Neural cell (in vitro differentiated cells): ENCODE results near the gene KRTAP4-5. TPM values are rescaled to one million over a fixed set of nuclear protein-coding genes. Genes with fewer than 3 reads are reported as not detected.

Experiments used
- H2AFZ ChIP-seq: fragments of 200-600, 300-800 bp; sonication (generic), shearing (Covaris generic); 2 replicates; pipeline ENCODE4 v1.6.0; 2014; ENCODE audit warnings: low read depth, mild to moderate bottlenecking, antibody characterized with exemption, low read length, moderate library complexity
- H3F3A ChIP-seq: fragments of 200-600 bp; shearing (Covaris generic); 2 replicates; pipeline ENCODE4 v1.6.1; 2016; ENCODE audit warnings: mild to moderate bottlenecking, moderate library complexity, mixed read lengths, antibody characterized with exemption, low read length; ENCODE audit not compliant: insufficient read depth, poor library complexity, severe bottlenecking
- H3K27ac ChIP-seq: fragments of 200-600, 300-800 bp; sonication (generic), shearing (Covaris generic); 2 replicates; pipeline ENCODE4 v1.5.1; 2014; ENCODE audit warnings: mild to moderate bottlenecking, low read length, moderate library complexity
- H3K27me3 ChIP-seq: fragments of 300-800, 200-600 bp; sonication (generic), shearing (Covaris generic); 2 replicates; pipeline ENCODE4 v1.6.0; 2014; ENCODE audit warnings: mild to moderate bottlenecking, low read depth, low read length, moderate library complexity; ENCODE audit not compliant: insufficient read depth
- H3K36me3 ChIP-seq: fragments of 300-800, 200-600 bp; sonication (generic), shearing (Covaris generic); 2 replicates; pipeline ENCODE4 v1.5.1; 2014; ENCODE audit warnings: mild to moderate bottlenecking, antibody characterized with exemption, low read length, moderate library complexity; ENCODE audit not compliant: insufficient read depth
- H3K4me2 ChIP-seq: fragments of 300-800, 200-600 bp; sonication (generic), shearing (Covaris generic); 2 replicates; pipeline ENCODE4 v1.6.0; 2014; ENCODE audit warnings: mild to moderate bottlenecking, low read length
- H3K4me3 ChIP-seq: fragments of 300-800, 200-600 bp; sonication (generic), shearing (Covaris generic); 2 replicates; pipeline ENCODE4 v1.5.1; 2014; ENCODE audit warnings: mild to moderate bottlenecking, low read length, moderate library complexity
- H3K79me2 ChIP-seq: fragments of 200-600 bp; shearing (Covaris generic); replicated peaks from 2 replicates; pipeline ENCODE4 v1.6.0; 2014; ENCODE audit warnings: mild to moderate bottlenecking, low read length, moderate library complexity; ENCODE audit not compliant: insufficient read depth
- H3K9ac ChIP-seq: fragments of 300-800, 200-600 bp; sonication (generic), shearing (Covaris generic); 2 replicates; pipeline ENCODE4 v1.6.1; 2016; ENCODE audit warnings: mild to moderate bottlenecking, low read length, mixed read lengths
- H3K9me2 ChIP-seq: fragments of 200-600 bp; shearing (Covaris generic); 2 replicates; pipeline ENCODE4 v1.6.1; 2016; ENCODE audit warnings: mild to moderate bottlenecking, low read length, mixed read lengths; ENCODE audit not compliant: insufficient read depth
- H3K9me3 ChIP-seq: fragments of 200-600, 300-800 bp; sonication (generic), shearing (Covaris generic); 2 replicates; pipeline ENCODE4 v1.6.1; 2016; ENCODE audit warnings: mild to moderate bottlenecking, mixed run types, low read length, moderate library complexity, mixed read lengths
- H4K20me1 ChIP-seq: fragments of 200-600 bp; shearing (Covaris generic); 2 replicates; pipeline ENCODE4 v1.6.1; 2016; ENCODE audit warnings: mild to moderate bottlenecking, mixed run types; ENCODE audit not compliant: insufficient read depth
- EP300 ChIP-seq: fragments of 450-650 bp; conservative IDR thresholded peaks from 2 replicates; pipeline ENCODE4 v1.6.1; 2014; ENCODE audit warnings: antibody characterized with exemption, mild to moderate bottlenecking, moderate library complexity; ENCODE audit not compliant: poor library complexity, severe bottlenecking
- EZH2 ChIP-seq: fragments of 200-600, 300-800 bp; shearing (Covaris generic), sonication (generic); IDR thresholded peaks from 2 replicates; pipeline ENCODE4 v1.6.1; 2014; ENCODE audit warnings: antibody characterized with exemption, low read length, borderline replicate concordance, mild to moderate bottlenecking; ENCODE audit not compliant: insufficient read depth, poor library complexity, severe bottlenecking
- MXI1 ChIP-seq: fragments of 450-650 bp; conservative IDR thresholded peaks from 2 replicates; pipeline ENCODE4 v1.6.1; 2014; ENCODE audit warnings: antibody characterized with exemption, mild to moderate bottlenecking; ENCODE audit not compliant: poor library complexity, severe bottlenecking
- POLR2AphosphoS5 ChIP-seq: IDR thresholded peaks from 2 replicates; pipeline ENCODE4 v1.6.1; 2012
- RAD21 ChIP-seq: fragments of 450-650 bp; conservative IDR thresholded peaks from 2 replicates; pipeline ENCODE4 v1.6.1; 2014; ENCODE audit warnings: antibody characterized with exemption, mild to moderate bottlenecking, moderate library complexity
- SMC3 ChIP-seq: fragments of 450-650 bp; conservative IDR thresholded peaks from 2 replicates; pipeline ENCODE4 v1.6.1; 2014; ENCODE audit warnings: antibody characterized with exemption, mild to moderate bottlenecking, moderate library complexity; ENCODE audit not compliant: poor library complexity
- TAF1 ChIP-seq: IDR thresholded peaks from 2 replicates; pipeline ENCODE4 v1.6.1; 2012; ENCODE audit warnings: low read depth
- polyA plus RNA-seq: library from polyadenylated mRNA; depleted of rRNA; stranded (reverse); fragments of >200 nt; gene quantifications from 2 replicates; pipeline ENCODE4 v1.2.3, GENCODE V29; 2014
- TF ChIP-seq, protein P1 (sequence below): fragments of 450-650 bp; IDR thresholded peaks from 2 replicates; pipeline ENCODE4 v1.5.1; 2014; ENCODE audit warnings: antibody characterized with exemption, mild to moderate bottlenecking, moderate library complexity; ENCODE audit not compliant: poor library complexity, severe bottlenecking
- TF ChIP-seq, protein P2 (sequence below): IDR thresholded peaks from 2 replicates; pipeline ENCODE4 v1.6.1; 2012; ENCODE audit warnings: borderline replicate concordance

Gene KRTAP4-5
- polyA plus RNA-seq, 1 donor from 2014 or later = not detected

DNA sequence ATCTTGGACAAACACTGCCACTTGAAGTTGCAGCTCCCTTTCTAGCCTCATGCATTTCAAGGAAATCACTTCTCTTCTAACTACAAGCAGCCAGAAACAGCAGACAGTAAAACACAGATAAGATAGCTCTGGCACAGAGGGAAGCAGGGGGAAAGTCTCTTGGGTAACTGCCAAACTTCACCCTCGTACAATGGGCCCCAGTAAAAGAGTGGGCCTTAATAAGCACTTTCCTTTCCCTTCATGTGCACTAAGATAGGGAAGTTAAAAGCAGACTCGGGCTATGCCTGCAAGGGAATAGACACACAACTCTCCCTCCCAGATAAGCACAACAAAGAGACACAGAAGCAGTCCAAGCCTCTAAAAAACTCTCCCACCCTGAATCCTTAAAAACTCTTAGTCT is 4.2 kb upstream of the KRTAP4-5 start:
- TF ChIP-seq RAD21 = no peak
- no peak for TF ChIP-seq SMC3
- TF ChIP-seq, protein P1, sequence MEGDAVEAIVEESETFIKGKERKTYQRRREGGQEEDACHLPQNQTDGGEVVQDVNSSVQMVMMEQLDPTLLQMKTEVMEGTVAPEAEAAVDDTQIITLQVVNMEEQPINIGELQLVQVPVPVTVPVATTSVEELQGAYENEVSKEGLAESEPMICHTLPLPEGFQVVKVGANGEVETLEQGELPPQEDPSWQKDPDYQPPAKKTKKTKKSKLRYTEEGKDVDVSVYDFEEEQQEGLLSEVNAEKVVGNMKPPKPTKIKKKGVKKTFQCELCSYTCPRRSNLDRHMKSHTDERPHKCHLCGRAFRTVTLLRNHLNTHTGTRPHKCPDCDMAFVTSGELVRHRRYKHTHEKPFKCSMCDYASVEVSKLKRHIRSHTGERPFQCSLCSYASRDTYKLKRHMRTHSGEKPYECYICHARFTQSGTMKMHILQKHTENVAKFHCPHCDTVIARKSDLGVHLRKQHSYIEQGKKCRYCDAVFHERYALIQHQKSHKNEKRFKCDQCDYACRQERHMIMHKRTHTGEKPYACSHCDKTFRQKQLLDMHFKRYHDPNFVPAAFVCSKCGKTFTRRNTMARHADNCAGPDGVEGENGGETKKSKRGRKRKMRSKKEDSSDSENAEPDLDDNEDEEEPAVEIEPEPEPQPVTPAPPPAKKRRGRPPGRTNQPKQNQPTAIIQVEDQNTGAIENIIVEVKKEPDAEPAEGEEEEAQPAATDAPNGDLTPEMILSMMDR = no peak
- TF ChIP-seq TAF1 = no peak
- TF ChIP-seq MXI1 = no peak
- no peak for TF ChIP-seq EZH2
- no peak for TF ChIP-seq EP300
- Histone ChIP-seq H2AFZ (no peak overlapping the region), H3F3A (no peaks in the 10 kb centered on the region), H3K27ac (no peak overlapping the region), H3K4me3 (no peak overlapping the region), H3K9ac (no peak overlapping the region), H3K4me2 (no peak overlapping the region), H3K79me2 (no peaks in the 10 kb centered on the region), H4K20me1 (no peaks in the 10 kb centered on the region), H3K27me3 (no peaks in the 10 kb centered on the region), H3K36me3 (no peaks in the 10 kb centered on the region), H3K9me3 (no peaks in the 10 kb centered on the region), H3K9me2 (no peaks in the 10 kb centered on the region)

DNA sequence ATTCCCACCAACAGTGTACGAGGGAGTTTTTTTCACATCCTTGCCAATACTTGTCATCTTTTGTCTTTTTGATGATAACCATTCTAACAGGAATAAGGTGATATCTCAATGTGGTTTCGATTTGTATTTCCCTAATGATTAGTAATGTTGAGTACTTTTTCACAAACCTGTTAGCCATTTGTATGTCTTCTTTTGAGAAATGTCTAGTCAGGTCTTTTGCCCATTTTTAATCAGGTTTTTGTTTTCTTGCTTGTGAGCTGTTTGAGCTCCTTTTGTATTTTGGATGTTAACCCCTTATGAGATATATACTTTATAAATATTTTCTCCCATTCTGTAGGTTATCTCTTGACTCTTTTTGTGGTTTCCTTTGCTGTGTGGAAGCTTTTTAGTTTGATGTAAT is 1.9 kb upstream of the KRTAP4-5 start:
- Histone ChIP-seq H3K9me3 (no peaks in the 10 kb centered on the region), H3K9me2 (no peaks in the 10 kb centered on the region), H3K79me2 (no peaks in the 10 kb centered on the region), H3K27ac (no peak overlapping the region), H3K36me3 (no peaks in the 10 kb centered on the region), H3K4me2 (no peak overlapping the region), H3F3A (no peaks in the 10 kb centered on the region), H3K27me3 (no peaks in the 10 kb centered on the region), H4K20me1 (no peaks in the 10 kb centered on the region), H3K4me3 (no peak overlapping the region), H2AFZ (no peak overlapping the region), H3K9ac (no peak overlapping the region)
- TF ChIP-seq TAF1 (no peak), EZH2 (no peak), SMC3 (no peak), EP300 (no peak), POLR2AphosphoS5 (no peak), MXI1 (no peak), RAD21 (no peak)
- TF ChIP-seq, protein P2, sequence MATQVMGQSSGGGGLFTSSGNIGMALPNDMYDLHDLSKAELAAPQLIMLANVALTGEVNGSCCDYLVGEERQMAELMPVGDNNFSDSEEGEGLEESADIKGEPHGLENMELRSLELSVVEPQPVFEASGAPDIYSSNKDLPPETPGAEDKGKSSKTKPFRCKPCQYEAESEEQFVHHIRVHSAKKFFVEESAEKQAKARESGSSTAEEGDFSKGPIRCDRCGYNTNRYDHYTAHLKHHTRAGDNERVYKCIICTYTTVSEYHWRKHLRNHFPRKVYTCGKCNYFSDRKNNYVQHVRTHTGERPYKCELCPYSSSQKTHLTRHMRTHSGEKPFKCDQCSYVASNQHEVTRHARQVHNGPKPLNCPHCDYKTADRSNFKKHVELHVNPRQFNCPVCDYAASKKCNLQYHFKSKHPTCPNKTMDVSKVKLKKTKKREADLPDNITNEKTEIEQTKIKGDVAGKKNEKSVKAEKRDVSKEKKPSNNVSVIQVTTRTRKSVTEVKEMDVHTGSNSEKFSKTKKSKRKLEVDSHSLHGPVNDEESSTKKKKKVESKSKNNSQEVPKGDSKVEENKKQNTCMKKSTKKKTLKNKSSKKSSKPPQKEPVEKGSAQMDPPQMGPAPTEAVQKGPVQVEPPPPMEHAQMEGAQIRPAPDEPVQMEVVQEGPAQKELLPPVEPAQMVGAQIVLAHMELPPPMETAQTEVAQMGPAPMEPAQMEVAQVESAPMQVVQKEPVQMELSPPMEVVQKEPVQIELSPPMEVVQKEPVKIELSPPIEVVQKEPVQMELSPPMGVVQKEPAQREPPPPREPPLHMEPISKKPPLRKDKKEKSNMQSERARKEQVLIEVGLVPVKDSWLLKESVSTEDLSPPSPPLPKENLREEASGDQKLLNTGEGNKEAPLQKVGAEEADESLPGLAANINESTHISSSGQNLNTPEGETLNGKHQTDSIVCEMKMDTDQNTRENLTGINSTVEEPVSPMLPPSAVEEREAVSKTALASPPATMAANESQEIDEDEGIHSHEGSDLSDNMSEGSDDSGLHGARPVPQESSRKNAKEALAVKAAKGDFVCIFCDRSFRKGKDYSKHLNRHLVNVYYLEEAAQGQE = no peak
- TF ChIP-seq, protein P1 = no peak
